ENCODE data around the gene PDXDC1.
"Not testable (repeated sequence)": the region's sequence is repeated elsewhere in the genome, so short reads cannot be mapped to it uniquely, and the experiment has no call there.

DNA sequence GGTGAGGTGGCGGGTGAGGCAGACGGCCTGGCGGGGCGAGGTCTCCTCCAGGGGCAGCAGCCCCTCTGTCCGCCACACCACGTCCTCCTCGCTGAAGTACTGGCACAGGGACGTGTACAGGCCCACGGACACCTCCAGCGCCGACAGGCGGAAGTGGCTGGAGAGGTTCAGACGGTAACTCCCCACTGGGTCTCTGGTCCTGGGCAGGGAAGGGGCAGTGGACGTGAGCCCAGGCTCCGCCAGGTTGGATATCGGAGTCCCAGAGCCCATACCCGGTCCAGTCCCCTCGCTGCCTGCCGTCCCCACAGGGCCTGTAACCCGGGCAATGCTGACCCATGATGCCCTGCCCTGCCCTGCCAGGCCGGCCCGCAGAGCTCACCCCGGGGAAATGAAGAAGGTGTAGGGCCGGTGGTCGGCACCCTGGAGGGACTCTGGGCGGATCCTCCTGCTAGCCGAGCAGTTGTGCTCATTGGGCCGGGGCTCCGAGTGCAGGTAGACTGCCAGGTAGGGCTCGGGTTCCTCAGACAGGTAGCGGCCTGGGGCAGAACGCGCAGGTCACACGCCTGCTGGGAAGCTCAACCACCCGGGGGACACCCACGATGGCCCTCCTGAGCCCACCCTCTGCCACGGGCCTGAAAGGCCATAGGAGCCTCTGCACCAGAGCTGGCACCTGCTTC lies 155.6 kb downstream of the PDXDC1 start:
- not testable (repeated sequence) for TF ChIP-seq EZH2 (IDR thresholded peaks at IDR 0.05; ENCODE audit: borderline replicate concordance, insufficient read depth, low read depth, low read length, poor library complexity, severe bottlenecking)
- TF ChIP-seq, protein P1, sequence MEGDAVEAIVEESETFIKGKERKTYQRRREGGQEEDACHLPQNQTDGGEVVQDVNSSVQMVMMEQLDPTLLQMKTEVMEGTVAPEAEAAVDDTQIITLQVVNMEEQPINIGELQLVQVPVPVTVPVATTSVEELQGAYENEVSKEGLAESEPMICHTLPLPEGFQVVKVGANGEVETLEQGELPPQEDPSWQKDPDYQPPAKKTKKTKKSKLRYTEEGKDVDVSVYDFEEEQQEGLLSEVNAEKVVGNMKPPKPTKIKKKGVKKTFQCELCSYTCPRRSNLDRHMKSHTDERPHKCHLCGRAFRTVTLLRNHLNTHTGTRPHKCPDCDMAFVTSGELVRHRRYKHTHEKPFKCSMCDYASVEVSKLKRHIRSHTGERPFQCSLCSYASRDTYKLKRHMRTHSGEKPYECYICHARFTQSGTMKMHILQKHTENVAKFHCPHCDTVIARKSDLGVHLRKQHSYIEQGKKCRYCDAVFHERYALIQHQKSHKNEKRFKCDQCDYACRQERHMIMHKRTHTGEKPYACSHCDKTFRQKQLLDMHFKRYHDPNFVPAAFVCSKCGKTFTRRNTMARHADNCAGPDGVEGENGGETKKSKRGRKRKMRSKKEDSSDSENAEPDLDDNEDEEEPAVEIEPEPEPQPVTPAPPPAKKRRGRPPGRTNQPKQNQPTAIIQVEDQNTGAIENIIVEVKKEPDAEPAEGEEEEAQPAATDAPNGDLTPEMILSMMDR (IDR thresholded peaks at IDR 0.05) = not testable (repeated sequence)

All from B cell (primary cell).